OCI-LY7 (cell line): ENCODE data around the gene NOP9.

ENCODE experiments used
- EZH2phosphoT487 ChIP-seq: fragments of 200-600 bp; sonication (generic); IDR thresholded peaks from 2 replicates; pipeline ENCODE4 v1.6.1; 2018; ENCODE audit warnings: low read depth, borderline replicate concordance, mild to moderate bottlenecking, mixed run types, antibody characterized with exemption, low read length, moderate library complexity, mixed read lengths
- TF ChIP-seq, protein P1 (sequence below): fragments of 200-600 bp; sonication (generic); conservative IDR thresholded peaks from 2 replicates; pipeline ENCODE4 v1.5.1; 2014; ENCODE audit warnings: mild to moderate bottlenecking, antibody characterized with exemption, low read length, moderate library complexity, mixed read lengths

DNA sequence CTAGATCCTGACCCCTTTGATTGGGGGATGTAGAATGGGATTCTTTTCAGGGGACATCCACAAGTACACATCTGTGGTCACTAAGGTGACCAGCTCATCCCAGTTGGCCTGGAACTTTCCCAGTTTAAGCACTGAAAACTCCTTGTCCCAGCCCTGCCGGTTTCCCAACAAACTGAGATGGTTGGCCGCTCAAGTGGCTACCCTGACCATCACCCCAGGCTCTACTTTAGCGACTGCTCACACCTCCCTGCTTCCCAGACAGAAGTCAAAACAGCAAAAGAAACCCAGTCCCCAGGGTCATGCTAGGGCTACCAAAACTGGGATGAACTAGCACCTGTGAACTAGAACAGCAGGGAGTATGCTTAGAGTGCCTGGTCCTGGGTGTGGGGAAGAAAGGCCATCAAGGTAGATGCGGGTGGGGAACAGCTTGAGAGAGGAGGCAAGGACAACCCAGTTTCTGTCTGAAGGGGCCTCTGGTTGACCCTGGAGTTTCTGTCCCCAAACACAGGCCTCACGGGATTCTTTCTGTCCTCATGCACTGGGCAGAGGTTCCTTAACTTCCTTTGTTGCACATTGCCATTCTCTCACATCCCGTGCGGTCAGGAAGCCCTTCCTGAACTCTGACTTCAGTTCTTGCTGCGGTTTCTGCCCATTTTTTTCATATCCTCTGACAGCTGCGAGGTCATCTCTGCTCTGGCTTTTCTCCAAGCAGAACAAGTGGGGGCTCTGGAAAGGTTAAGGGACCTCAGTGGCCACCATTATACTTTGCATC is 13.3 kb downstream of the NOP9 start:
- TF ChIP-seq, protein P1, sequence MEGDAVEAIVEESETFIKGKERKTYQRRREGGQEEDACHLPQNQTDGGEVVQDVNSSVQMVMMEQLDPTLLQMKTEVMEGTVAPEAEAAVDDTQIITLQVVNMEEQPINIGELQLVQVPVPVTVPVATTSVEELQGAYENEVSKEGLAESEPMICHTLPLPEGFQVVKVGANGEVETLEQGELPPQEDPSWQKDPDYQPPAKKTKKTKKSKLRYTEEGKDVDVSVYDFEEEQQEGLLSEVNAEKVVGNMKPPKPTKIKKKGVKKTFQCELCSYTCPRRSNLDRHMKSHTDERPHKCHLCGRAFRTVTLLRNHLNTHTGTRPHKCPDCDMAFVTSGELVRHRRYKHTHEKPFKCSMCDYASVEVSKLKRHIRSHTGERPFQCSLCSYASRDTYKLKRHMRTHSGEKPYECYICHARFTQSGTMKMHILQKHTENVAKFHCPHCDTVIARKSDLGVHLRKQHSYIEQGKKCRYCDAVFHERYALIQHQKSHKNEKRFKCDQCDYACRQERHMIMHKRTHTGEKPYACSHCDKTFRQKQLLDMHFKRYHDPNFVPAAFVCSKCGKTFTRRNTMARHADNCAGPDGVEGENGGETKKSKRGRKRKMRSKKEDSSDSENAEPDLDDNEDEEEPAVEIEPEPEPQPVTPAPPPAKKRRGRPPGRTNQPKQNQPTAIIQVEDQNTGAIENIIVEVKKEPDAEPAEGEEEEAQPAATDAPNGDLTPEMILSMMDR = no peak
- TF ChIP-seq EZH2phosphoT487 = no peak
